ENCODE results near the gene SLC29A2.
"Not testable (repeated sequence)": the region's sequence is repeated elsewhere in the genome, so short reads cannot be mapped to it uniquely, and the experiment has no call there.

DNA sequence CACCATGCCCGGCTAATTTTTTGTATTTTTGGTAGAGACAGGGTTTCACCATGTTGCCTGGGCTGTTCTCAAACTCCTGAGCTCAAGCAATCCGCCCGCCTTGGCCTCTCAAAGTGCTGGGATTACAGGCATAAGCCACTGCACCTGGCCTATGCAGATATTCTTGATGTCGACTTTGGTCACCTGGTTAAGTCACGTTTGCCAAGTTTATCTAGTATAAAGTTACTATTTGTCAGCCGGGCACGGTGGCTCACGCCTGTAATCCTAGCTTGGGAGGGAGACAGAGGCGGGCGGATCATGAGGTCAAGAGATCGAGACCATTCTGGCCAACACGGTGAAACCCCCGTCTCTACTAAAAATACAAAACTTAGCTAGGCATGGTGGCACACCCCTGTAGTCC is 12.8 kb upstream of the SLC29A2 start:
- TF ChIP-seq, protein P1, sequence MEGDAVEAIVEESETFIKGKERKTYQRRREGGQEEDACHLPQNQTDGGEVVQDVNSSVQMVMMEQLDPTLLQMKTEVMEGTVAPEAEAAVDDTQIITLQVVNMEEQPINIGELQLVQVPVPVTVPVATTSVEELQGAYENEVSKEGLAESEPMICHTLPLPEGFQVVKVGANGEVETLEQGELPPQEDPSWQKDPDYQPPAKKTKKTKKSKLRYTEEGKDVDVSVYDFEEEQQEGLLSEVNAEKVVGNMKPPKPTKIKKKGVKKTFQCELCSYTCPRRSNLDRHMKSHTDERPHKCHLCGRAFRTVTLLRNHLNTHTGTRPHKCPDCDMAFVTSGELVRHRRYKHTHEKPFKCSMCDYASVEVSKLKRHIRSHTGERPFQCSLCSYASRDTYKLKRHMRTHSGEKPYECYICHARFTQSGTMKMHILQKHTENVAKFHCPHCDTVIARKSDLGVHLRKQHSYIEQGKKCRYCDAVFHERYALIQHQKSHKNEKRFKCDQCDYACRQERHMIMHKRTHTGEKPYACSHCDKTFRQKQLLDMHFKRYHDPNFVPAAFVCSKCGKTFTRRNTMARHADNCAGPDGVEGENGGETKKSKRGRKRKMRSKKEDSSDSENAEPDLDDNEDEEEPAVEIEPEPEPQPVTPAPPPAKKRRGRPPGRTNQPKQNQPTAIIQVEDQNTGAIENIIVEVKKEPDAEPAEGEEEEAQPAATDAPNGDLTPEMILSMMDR (IDR thresholded peaks at IDR 0.05; ENCODE audit: extremely low read depth in 1 of 2, insufficient read depth in 1 of 2, low read depth in 1 of 2, low read length in 2 of 2), result not testable (repeated sequence)
- not testable (repeated sequence) for TF ChIP-seq POLR2AphosphoS5 (IDR thresholded peaks at IDR 0.05; ENCODE audit: insufficient read depth, low read depth, low read length); POLR2A (IDR thresholded peaks at IDR 0.05; ENCODE audit: low read depth, low read length); EZH2 (IDR thresholded peaks at IDR 0.05; ENCODE audit: borderline replicate concordance, low read depth, low read length, severe bottlenecking); MYC (IDR thresholded peaks at IDR 0.05; ENCODE audit: low read depth, low read length); JUN (IDR thresholded peaks at IDR 0.05; ENCODE audit: borderline replicate concordance, insufficient read depth, insufficient read length, low read depth); FOS (IDR thresholded peaks at IDR 0.05; ENCODE audit: borderline replicate concordance, insufficient read depth, low read length); GATA2 (IDR thresholded peaks at IDR 0.05; ENCODE audit: insufficient read depth, insufficient read length, low read depth, low read length)
- TF ChIP-seq, protein P2, sequence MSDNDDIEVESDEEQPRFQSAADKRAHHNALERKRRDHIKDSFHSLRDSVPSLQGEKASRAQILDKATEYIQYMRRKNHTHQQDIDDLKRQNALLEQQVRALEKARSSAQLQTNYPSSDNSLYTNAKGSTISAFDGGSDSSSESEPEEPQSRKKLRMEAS (IDR thresholded peaks at IDR 0.05; ENCODE audit: insufficient read depth, insufficient read length), result not testable (repeated sequence)
